Common myeloid progenitor, CD34-positive (primary cell): ENCODE measurements around the gene KLHL36. TPM values are rescaled to one million over a fixed set of nuclear protein-coding genes. Genes with fewer than 3 reads are reported as not detected.

Source experiments
- CTCF ChIA-PET: fragments of 350-600 bp; sonication (Branson Sonifier 250); formaldehyde crosslinking; loops from one replicate; lab custom pipeline; 2021; ENCODE audit warnings: antibody characterized with exemption; lab: Charles Lee
- POLR2A ChIA-PET: fragments of 350-600 bp; sonication (Branson Sonifier 250); formaldehyde crosslinking; loops from one replicate; lab custom pipeline; 2021; ENCODE audit warnings: antibody characterized with exemption; lab: Charles Lee
- DNase-seq, 3 donors: peaks; one replicate each; pipeline versions ENCODE4 v3.0.0 to v3.0.0-alpha.2; 2013
- H3K27ac ChIP-seq, 2 experiments: 1 replicate in 1 of 2; 2 replicates in 1 of 2; pipeline ENCODE4 v1.7.0; 2013; ENCODE audit warnings: inconsistent platforms in 2 of 2, low read length in 2 of 2, mild to moderate bottlenecking in 2 of 2, low read depth in 1 of 2, moderate library complexity in 1 of 2; ENCODE audit not compliant: severe bottlenecking in 2 of 2, insufficient read depth in 1 of 2, poor library complexity in 1 of 2
- H3K27me3 ChIP-seq, 5 experiments: replicated peaks in 2 of 5; 1 replicate in 3 of 5; 2 replicates in 2 of 5; pipeline versions ENCODE4 v1.6.1 to v1.7.0; 2013; ENCODE audit warnings: low read length in 4 of 5, mild to moderate bottlenecking in 2 of 5, moderate library complexity in 2 of 5, inconsistent platforms in 1 of 5; ENCODE audit not compliant: insufficient read depth in 5 of 5, control insufficient read depth in 4 of 5
- H3K36me3 ChIP-seq, 4 experiments: 1 replicate in 2 of 4; 2 replicates in 2 of 4; pipeline versions ENCODE4 v1.6.1 to v1.7.0; 2013; ENCODE audit warnings: low read length in 3 of 4, control low read depth in 1 of 4, mild to moderate bottlenecking in 1 of 4; ENCODE audit not compliant: control insufficient read depth in 4 of 4, insufficient read depth in 4 of 4
- H3K4me1 ChIP-seq, 4 experiments: 1 replicate in 3 of 4; 2 replicates in 1 of 4; pipeline versions ENCODE4 v1.6.1 to v1.7.1; 2013; ENCODE audit warnings: low read length in 3 of 4, mild to moderate bottlenecking in 3 of 4, control low read depth in 1 of 4, inconsistent platforms in 1 of 4, moderate library complexity in 1 of 4; ENCODE audit not compliant: control insufficient read depth in 4 of 4, insufficient read depth in 4 of 4; ENCODE audit errors: control extremely low read depth in 1 of 4
- H3K4me3 ChIP-seq, 7 experiments: 1 replicate in 4 of 7; 2 replicates in 3 of 7; pipeline versions ENCODE4 v1.5.1 to v1.7.0; 2013; ENCODE audit warnings: mild to moderate bottlenecking in 7 of 7, low read length in 6 of 7, moderate library complexity in 6 of 7, inconsistent platforms in 2 of 7, low read depth in 2 of 7, control low read depth in 1 of 7; ENCODE audit not compliant: insufficient read depth in 4 of 7, control insufficient read depth in 1 of 7; ENCODE audit errors: extremely low read depth in 1 of 7
- H3K9me3 ChIP-seq, 5 experiments: 1 replicate in 4 of 5; 2 replicates in 1 of 5; pipeline versions ENCODE4 v1.6.1 to v1.7.1; 2013; ENCODE audit warnings: low read length in 4 of 5, mild to moderate bottlenecking in 2 of 5, inconsistent platforms in 1 of 5, low read depth in 1 of 5, moderate library complexity in 1 of 5; ENCODE audit not compliant: control insufficient read depth in 4 of 5, insufficient read depth in 2 of 5; ENCODE audit errors: control extremely low read depth in 1 of 5
- WGBS: methylation state at CpG from one replicate; pipeline ENCODE4 v1.1.5; 2013; ENCODE audit not compliant: insufficient coverage; 5-methylcytosine and 5-hydroxymethylcytosine counted together
- polyA plus RNA-seq: library from polyadenylated mRNA; unstranded; fragments of 120-200 nt; gene quantifications from one replicate; pipeline ENCODE4 v1.2.1, GENCODE V29; 2013

KLHL36 gene
- polyA plus RNA-seq = 17.1 TPM

DNA sequence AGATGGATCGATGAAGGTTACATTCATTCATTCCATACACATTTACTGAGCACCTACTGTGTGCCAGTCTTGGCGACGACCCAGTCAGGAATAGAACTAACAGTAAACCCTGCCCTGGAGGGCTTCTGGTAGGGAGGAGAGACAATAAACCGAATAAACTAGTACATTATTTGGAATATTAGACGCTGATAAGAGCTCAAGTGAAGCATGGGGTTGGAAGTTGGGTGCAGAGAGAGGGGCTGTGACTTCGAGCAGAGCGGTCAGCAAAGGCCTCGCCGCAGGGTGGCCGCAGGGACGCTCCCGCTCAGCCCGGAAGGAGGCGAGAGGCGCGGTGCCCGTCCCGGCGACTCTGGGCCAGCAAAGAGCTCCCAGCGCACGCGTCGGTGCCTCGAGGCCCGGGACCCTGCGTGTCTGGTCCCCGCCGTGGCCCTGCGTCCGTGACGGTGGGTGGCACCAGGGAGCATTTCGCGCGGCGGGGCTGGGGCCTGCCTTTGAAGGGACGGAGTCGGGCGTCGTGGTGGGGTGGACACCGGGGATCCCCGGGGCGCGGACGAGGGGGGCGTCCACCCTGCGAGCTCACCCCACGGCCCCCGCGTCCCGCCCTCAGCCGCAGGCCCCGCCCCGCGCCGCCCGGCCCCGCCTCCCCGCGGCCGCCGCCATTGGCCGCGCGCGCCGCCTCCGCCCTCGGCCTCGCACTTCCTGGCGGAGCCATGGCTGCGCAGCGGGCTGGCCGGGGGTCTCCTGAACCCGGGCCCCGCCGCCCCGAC, at the start of gene KLHL36:
Gene KLHL36, plus strand, starts transcription at position 684 of the 767 bp plus-strand sequence. CDS start 2,357 bp downstream, outside the sequence.
- POLR2A ChIA-PET = interaction anchor here (1.3 kb wide), 1 partner anchor 14 kb away, joined by 3 read pairs; no protein-coding TSS in a partner anchor
- Histone ChIP-seq H3K4me3 (peak within 1 kb of the TSS; percentile 44 to 83 (median 75)), H3K27me3 (peaks cover 0 to 2% (median 0%) of the 10 kb centered on the region in 5 experiments), H3K36me3 (peaks cover 10 to 21% (median 15%) of the 10 kb centered on the region in 4 experiments), H3K27ac (peak within 1 kb of the TSS in 1 of 2 experiments; percentile 43), H3K9me3 (no peaks in the 10 kb centered on the region), H3K4me1 (peaks cover 2 to 17% (median 13%) of the 10 kb centered on the region in 4 experiments)
- 4% methylated on average over 46 of the region's 77 CpGs for WGBS
- peak; percentile 31 to 62 (median 40) for DNase-seq
- CTCF ChIA-PET = interaction anchor here (0.6 kb wide), 2 partner anchors 11 to 44 kb away, joined by 3 read pairs; no protein-coding TSS in a partner anchor

DNA sequence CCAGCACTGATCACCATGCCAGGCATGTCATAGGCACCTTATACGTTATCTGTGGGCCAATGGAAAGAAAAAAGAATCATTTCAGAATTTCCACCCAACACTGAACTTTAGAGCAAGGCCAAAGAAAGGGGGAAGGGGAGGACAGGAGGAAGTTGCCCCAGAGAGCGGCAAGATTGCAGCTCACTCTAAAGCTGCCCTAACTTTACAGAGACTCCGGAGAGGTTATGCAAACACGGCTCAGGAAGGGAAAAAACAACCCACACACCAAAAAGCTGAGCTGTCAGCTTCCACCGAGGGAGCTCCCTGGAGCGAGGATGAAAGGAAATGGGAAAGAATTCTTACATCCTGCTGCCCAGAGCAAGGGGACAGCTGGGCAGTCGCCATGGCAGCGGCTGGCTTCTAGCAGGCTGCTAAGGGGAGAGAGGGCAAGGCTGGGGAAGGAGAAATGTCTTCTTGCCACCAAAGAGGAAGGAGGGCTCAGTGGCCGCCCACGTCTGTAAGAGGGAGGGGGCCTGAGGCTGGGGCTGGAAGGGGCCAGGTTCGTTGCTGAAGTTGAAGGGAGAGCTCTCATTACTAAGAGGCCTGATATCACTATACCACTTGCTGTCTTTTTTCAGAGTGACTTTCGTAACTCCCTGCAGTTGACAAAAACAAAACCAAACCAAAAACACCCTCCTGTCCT, 48.6 kb upstream of the KLHL36 start:
- ChIA-PET POLR2A (interaction anchor here (1.2 kb wide), 1 partner anchor 18 kb away, joined by 3 read pairs; the partner anchor contains the start of gene COTL1), CTCF (interaction anchor here (1.2 to 3.9 kb wide), 3 partner anchors 10 to 88 kb away, joined by 3 to 15 read pairs (median 10); no protein-coding TSS in a partner anchor)
- WGBS = 0% methylated on average over 3 of the region's 12 CpGs
- H3K36me3 ChIP-seq = no peaks in the 10 kb centered on the region
- DNase-seq = peak; percentile 64 to 87 (median 79)
- peaks cover 13 to 77% (median 54%) of the 10 kb centered on the region in 4 experiments for H3K4me1 ChIP-seq
- H3K27ac ChIP-seq = peak overlapping the region; percentile 47 to 84
- no peaks in the 10 kb centered on the region for H3K27me3 ChIP-seq
- H3K4me3 ChIP-seq = peak overlapping the region in 6 of 7 experiments; percentile 35 to 73 (median 50)
- H3K9me3 ChIP-seq = no peaks in the 10 kb centered on the region

DNA sequence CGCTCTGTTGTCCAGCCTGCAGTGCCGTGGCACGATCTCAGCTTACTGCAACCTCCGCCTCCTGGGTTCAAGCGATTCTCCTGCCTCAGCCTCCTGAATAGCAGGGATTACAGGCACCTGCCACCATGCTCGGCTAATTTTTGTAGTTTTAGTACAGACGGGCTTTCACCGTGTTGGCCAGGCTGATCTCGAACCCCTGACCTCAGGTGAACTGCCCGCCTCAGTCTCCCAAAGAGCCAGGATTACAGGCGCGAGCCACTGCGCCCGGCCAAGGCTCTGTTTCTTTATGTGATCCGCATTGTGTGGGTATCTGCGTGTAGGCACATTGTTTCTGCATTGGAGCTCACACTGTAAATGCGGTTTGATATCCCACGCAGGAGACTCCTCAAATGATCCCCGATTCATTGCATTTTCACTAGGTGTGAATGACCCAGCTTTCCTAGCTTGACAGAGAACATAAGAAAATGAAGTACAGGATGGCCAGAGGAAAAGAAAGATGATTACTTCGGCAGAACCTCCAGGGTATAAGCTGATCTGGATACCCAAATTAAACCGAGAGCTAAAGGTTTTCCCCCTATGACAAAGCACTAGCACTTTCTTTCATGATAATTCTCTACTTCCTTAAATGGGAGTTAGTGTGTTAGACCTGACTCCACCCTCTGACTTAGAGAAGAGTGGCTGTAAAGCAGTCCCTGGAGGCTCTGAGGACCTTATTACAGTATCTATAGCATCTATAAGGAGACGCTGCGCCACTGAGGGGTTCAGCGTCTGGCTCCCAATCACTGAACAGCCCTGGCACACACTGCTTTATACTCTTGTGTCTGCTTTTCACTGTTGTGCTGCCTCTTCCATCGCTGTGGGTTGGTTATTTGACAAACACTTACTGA, 47.7 kb upstream of the KLHL36 start:
- WGBS = 79% methylated on average over 23 of the region's 25 CpGs
- H3K27me3 ChIP-seq = no peaks in the 10 kb centered on the region
- H3K9me3 ChIP-seq = peaks cover 0 to 2% (median 0%) of the 10 kb centered on the region in 5 experiments
- H3K4me1 ChIP-seq = peaks cover 13 to 81% (median 54%) of the 10 kb centered on the region in 4 experiments
- peak overlapping the region in 1 of 2 experiments; percentile 84 for H3K27ac ChIP-seq
- POLR2A ChIA-PET = no interaction called here
- peak; percentile 42 to 80 (median 74) for DNase-seq
- peak overlapping the region in 5 of 7 experiments; percentile 26 to 73 (median 60) for H3K4me3 ChIP-seq
- H3K36me3 ChIP-seq = no peaks in the 10 kb centered on the region
- CTCF ChIA-PET = interaction anchor here (1.1 to 3.9 kb wide), 7 partner anchors 10 to 89 kb away, joined by 3 to 15 read pairs (median 4); no protein-coding TSS in a partner anchor

DNA sequence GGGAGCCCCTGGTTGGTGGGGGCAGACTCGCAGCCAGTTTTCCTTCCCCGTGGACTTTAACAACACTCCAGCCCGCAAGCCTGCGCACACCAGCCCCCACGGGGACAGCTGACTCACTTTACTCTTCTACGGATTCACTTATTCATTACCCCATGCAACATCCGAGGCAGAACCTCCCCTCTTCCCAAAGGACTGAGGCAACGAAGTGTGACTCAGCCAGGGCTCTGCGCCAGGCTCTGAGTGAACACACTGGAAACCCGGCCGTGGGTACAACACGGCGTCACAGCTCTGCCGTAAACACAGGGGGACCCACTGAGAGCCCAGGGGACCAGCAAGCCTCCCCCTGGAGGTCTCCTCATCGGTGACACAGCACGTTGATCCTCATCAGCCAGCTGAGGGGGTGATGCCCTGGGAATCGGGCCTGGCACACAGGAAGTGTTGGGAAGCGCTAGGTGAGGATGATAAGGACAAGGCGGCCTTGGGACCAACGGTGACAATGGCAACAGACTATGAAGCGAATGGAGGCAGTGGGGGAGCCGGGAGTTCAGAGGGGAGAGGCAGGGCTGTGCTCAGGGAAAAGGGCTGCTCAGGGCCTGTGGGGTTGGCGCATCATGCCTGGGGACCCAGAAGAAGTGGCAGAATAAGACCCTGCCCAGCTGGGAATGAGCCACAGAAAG, 45.0 kb upstream of the KLHL36 start:
- DNase-seq = peak in 1 of 3 donors; percentile 65
- WGBS = 84% methylated on average over 22 of the region's 23 CpGs
- ChIA-PET CTCF (interaction anchor here (0.7 to 3.9 kb wide), 3 partner anchors 61 to 874 kb away, joined by 3 to 15 read pairs (median 4); no protein-coding TSS in a partner anchor), POLR2A (no interaction called here)
- peak overlapping the region in 1 of 7 experiments; percentile 28 for H3K4me3 ChIP-seq
- peaks cover 0 to 2% (median 0%) of the 10 kb centered on the region in 5 experiments for H3K9me3 ChIP-seq
- H3K27me3 ChIP-seq = no peaks in the 10 kb centered on the region
- peaks cover 0 to 2% (median 0%) of the 10 kb centered on the region in 4 experiments for H3K36me3 ChIP-seq
- peaks cover 22 to 83% (median 56%) of the 10 kb centered on the region in 4 experiments for H3K4me1 ChIP-seq
- H3K27ac ChIP-seq = no peak overlapping the region

DNA sequence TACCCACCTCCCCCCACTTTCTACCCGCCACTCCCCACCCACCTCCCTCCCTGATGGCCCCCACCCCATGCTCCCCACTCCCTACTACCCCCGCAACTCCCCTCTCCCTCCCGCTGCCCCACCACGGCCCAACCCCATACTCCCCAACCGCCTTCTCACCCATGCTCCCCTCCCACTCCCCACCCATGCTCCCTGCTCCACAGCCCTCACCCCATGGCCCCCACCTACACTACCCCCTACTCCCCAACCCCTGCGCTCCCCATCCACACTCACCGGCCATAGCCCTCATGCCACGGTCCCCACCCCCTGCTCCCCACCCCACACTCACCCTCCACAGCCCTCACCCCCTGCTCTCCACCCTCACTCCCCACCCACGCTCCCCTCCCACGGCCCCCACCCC, 44.4 kb upstream of the KLHL36 start:
- Histone ChIP-seq H3K36me3 (peaks cover 0 to 2% (median 0%) of the 10 kb centered on the region in 4 experiments), H3K4me1 (peaks cover 22 to 84% (median 61%) of the 10 kb centered on the region in 4 experiments), H3K27me3 (no peaks in the 10 kb centered on the region), H3K4me3 (no peak overlapping the region), H3K27ac (no peak overlapping the region), H3K9me3 (peaks cover 0 to 2% (median 0%) of the 10 kb centered on the region in 5 experiments)
- DNase-seq = no peak
- ChIA-PET CTCF (interaction anchor here (0.5 kb wide), 1 partner anchor 44 kb away, joined by 3 read pairs; no protein-coding TSS in a partner anchor), POLR2A (no interaction called here)
- WGBS = 80% methylated on average over 3 of the region's 10 CpGs
